BJ (cell line): ENCODE measurements around the gene GCKR. TPM values are rescaled to one million over a fixed set of nuclear protein-coding genes. Genes with fewer than 3 reads are reported as not detected.
"Not testable (repeated sequence)": the region's sequence is repeated elsewhere in the genome, so short reads cannot be mapped to it uniquely, and the experiment has no call there.

Source experiments
- CTCF ChIA-PET: fragments of 350-600 bp; formaldehyde crosslinking; extraction: SDS; loops from one replicate; lab custom pipeline; 2021; ENCODE audit warnings: antibody characterized with exemption, inconsistent platforms; lab: Yijun Ruan, JAX
- POLR2A ChIA-PET: fragments of 300-600 bp; sonication (Branson Sonifier 250); formaldehyde crosslinking; extraction: SDS; loops from one replicate; lab custom pipeline; 2021; ENCODE audit warnings: antibody characterized with exemption; lab: Charles Lee
- DNase-seq: peaks from one replicate; pipeline ENCODE4 v3.0.0-alpha.2; 2011; ENCODE audit warnings: low read depth
- H3K27me3 ChIP-seq: 2 replicates; pipeline ENCODE4 v1.6.0; 2011; ENCODE audit warnings: low read length; ENCODE audit not compliant: control insufficient read depth, insufficient read depth
- H3K36me3 ChIP-seq: 2 replicates; pipeline ENCODE4 v1.5.1; 2011; ENCODE audit warnings: low read length; ENCODE audit not compliant: control insufficient read depth, insufficient read depth
- H3K4me3 ChIP-seq: 2 replicates; pipeline ENCODE4 v1.5.1; 2011; ENCODE audit warnings: low read depth, mild to moderate bottlenecking, control low read depth, low read length
- CTCF ChIP-seq: IDR thresholded peaks from 2 replicates; pipeline ENCODE4 v1.5.1; 2011; ENCODE audit warnings: low read depth, mild to moderate bottlenecking, control low read depth, inconsistent platforms, low read length, moderate library complexity; ENCODE audit not compliant: insufficient read depth
- polyA plus RNA-seq: library from polyadenylated mRNA; depleted of rRNA; stranded (reverse); fragments of >200 nt; gene quantifications from 2 replicates; pipeline ENCODE4 v1.2.3, GENCODE V29; 2011

GCKR gene
- polyA plus RNA-seq, 1 experiment: 0.47 TPM

DNA sequence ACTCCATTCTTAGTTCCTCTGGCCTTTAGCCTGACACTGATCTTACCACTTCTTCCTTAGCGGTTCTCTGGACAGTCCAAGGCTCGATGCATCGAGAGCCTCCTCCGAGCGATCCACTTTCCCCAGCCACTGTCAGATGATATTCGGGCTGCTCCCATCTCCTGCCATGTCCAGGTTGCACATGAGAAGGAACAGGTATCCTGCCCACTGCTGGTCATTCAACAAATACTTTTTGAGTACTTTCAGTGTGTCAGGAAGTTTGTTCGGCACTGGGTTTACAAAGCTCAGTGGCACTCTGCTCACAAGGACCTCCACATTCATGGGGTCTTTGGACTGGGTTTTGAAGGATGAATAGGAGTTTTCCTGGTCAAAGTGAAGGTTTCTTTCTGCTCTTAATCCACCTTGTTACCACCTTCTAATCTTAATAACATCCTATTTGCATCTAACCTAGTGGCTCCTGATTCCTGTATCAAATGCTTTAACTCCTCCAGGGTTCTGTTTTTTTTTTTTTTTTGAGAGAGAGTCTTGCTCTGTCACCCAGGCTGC is 25.8 kb downstream of the GCKR start:
- no peak for DNase-seq
- Histone ChIP-seq H3K27me3 (peaks cover 4% of the 10 kb centered on the region), H3K36me3 (no peaks in the 10 kb centered on the region), H3K4me3 (no peak overlapping the region)
- CTCF ChIA-PET: interaction anchor here (1.0 kb wide), 1 partner anchor 10 kb away, joined by 4 read pairs; no protein-coding TSS in a partner anchor
- POLR2A ChIA-PET: no interaction called here
- no peak for TF ChIP-seq CTCF

DNA sequence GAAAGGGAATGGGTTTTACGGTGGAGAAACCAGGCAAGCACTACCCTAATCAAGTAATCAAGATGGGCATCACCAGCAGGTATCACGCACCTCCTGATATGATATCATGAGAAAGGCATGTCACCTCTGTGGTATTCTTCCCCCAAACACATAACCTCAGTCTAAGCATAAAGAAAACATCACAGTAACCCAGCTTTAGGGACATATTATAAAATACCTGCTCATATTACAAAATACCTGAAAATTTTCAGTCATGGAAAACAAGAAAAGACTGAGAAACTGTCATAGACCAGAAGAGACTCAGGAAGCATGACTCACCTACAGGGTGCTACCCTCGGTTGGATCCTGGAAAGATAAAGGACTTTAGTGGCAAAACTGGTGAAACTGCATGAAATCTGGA is 30.5 kb downstream of the GCKR start:
- Histone ChIP-seq H3K27me3 (peaks cover 5% of the 10 kb centered on the region), H3K36me3 (no peaks in the 10 kb centered on the region), H3K4me3 (no peak overlapping the region)
- CTCF ChIA-PET: interaction anchor here (0.6 to 1.0 kb wide), 2 partner anchors 9 to 19 kb away, joined by 3 read pairs; no protein-coding TSS in a partner anchor
- TF ChIP-seq CTCF: no peak
- no peak for DNase-seq
- POLR2A ChIA-PET: no interaction called here

DNA sequence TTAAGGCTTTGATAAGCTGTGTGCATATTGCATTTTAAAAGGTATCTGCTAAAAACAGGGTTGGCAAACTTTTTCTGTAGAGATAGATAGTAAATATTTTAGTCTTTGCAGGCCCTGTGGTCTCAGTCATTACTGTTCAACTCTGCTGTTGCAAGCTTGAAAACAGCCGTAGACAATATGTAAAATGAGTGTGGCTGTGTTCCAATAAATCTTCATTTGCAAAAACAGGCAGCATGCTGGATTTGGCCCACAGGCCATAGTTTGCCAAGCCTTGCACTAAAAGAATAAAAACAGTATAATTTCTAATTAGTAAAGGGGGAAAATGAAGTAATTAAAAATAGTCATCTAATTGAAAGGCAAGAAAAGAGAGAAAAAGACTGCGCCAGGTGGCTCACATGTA is 35.3 kb downstream of the GCKR start:
- TF ChIP-seq CTCF: no peak
- DNase-seq: no peak
- H3K4me3 ChIP-seq: no peak overlapping the region
- CTCF ChIA-PET: interaction anchor here (0.8 kb wide), 1 partner anchor 10 kb away, joined by 4 read pairs; no protein-coding TSS in a partner anchor
- H3K27me3 ChIP-seq: 0 out of 2 replicates have a peak, but pooled peaks cover 1% of the 10 kb centered on the region
- no peaks in the 10 kb centered on the region for H3K36me3 ChIP-seq
- POLR2A ChIA-PET: no interaction called here

DNA sequence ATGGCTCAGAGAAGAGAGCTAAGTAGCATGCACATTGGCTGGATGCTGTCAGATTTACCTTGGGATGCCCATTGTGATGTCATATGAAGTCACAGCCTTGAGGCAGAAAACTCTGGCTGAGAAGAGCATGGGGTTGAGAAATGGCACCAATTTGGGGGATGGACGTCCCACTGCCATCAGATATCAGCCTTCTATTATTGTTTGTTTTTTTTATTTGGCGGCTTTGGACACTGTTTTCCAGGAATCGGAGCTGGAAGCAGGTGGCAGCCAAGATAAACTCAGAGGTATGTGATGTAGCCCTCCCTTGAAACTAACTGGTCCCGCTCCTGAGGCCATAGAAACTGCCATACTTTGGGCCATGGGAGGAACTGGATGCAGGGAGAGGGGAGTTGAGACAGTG is 40.6 kb downstream of the GCKR start:
- H3K36me3 ChIP-seq: no peaks in the 10 kb centered on the region
- POLR2A ChIA-PET: no interaction called here
- no peak overlapping the region for H3K4me3 ChIP-seq
- CTCF ChIA-PET: no interaction called here
- H3K27me3 ChIP-seq: no peaks in the 10 kb centered on the region
- no peak for DNase-seq
- no peak for TF ChIP-seq CTCF

DNA sequence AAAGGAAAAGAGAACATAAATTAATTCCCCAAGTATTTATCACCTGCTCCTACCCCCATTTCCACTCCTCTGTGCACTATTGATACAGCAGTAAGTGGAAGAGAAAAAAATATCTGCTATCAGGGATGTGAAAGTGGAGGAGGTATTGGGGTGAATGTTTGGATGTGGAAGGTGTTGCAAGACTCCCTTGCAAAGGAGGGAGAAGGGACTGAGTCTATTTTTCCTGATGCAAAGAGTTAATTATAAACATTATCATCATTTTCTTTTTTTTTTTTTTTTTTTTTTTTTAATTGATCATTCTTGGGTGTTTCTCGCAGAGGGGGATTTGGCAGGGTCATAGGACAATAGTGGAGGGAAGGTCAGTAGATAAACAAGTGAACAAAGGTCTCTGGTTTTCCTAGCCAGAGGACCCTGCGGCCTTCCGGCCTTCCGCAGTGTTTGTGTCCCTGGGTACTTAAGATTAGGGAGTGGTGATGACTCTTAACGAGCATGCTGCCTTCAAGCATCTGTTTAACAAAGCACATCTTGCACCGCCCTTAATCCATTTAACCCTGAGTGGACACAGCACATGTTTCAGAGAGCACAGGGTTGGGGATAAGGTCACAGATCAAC is 42.3 kb downstream of the GCKR start:
- POLR2A ChIA-PET, CTCF ChIA-PET, H3K4me3 ChIP-seq, H3K36me3 ChIP-seq, DNase-seq, H3K27me3 ChIP-seq: not testable (repeated sequence)

- DNase-seq, POLR2A ChIA-PET, H3K4me3 ChIP-seq, CTCF ChIA-PET, H3K27me3 ChIP-seq, H3K36me3 ChIP-seq: not testable (repeated sequence)
Observed at GRCh38 chr2:27539649-27540048, 43.0 kb downstream of the GCKR start.
